Thyroid gland (tissue), 4 donors: ENCODE data around the gene RAB40C.

Experiments used
- CTCF ChIP-seq, 6 experiments: fragments of 200-600 bp in 3 of 6; fragments of 450-650 bp in 3 of 6; sonication (generic) in 3 of 6; IDR thresholded peaks; one replicate each; pipeline ENCODE4 v1.5.1; 2016 to 2019; ENCODE audit warnings: antibody characterized with exemption in 6 of 6, mild to moderate bottlenecking in 2 of 6, inconsistent platforms in 1 of 6, moderate library complexity in 1 of 6
- POLR2A ChIP-seq, 2 donors: fragments of 450-650 bp; IDR thresholded peaks; one replicate each; pipeline ENCODE4 v1.6.1; 2017; ENCODE audit warnings: antibody characterized with exemption in 2 of 2, mild to moderate bottlenecking in 2 of 2, moderate library complexity in 1 of 2

GRCh38 chr16:596736-597060 lies 6.8 kb downstream of the RAB40C start:
- TF ChIP-seq POLR2A (IDR thresholded peaks at IDR 0.05), result no peak
- no peak for TF ChIP-seq CTCF (IDR thresholded peaks at IDR 0.05)
